Activated naive CD4-positive, alpha-beta T cell treated with anti-CD3 and anti-CD28 coated beads for 36 hours (primary cell): ENCODE results near the gene TRAK2. TPM values are rescaled to one million over a fixed set of nuclear protein-coding genes. Genes with fewer than 3 reads are reported as not detected.
"Not testable (repeated sequence)": the region's sequence is repeated elsewhere in the genome, so short reads cannot be mapped to it uniquely, and the experiment has no call there.

Source experiments
- CTCF ChIA-PET: fragments of 350-600 bp; sonication (Branson Sonifier 250); formaldehyde crosslinking; loops from one replicate; lab custom pipeline; 2021; ENCODE audit warnings: antibody characterized with exemption; lab: Charles Lee
- DNase-seq: peaks from one replicate; pipeline ENCODE4 v3.0.0-alpha.2; 2020
- H3K27ac Mint-ChIP-seq: one replicate; pipeline ENCODE4 v1.8.0; 2021; ENCODE audit warnings: mild to moderate bottlenecking, mixed read lengths
- H3K27me3 Mint-ChIP-seq: one replicate; pipeline ENCODE4 v1.8.0; 2021; ENCODE audit warnings: low read depth, mixed read lengths
- H3K36me3 Mint-ChIP-seq: one replicate; pipeline ENCODE4 v1.8.0; 2021; ENCODE audit warnings: low read depth, mixed read lengths
- H3K4me1 Mint-ChIP-seq: one replicate; pipeline ENCODE4 v1.8.0; 2021; ENCODE audit warnings: low read depth, mixed read lengths
- H3K4me3 Mint-ChIP-seq: one replicate; pipeline ENCODE4 v1.8.0; 2021; ENCODE audit warnings: mild to moderate bottlenecking, moderate library complexity, mixed read lengths
- H3K9me3 Mint-ChIP-seq: one replicate; pipeline ENCODE4 v1.8.0; 2021; ENCODE audit warnings: mixed read lengths
- intact Hi-C: fragments of 100-400 bp; cut with micrococcal nuclease; formaldehyde crosslinking; loops from one replicate; pipeline ENCODE4 v1.15.1; 2023
- total RNA-seq, 2 experiments: library from RNA; stranded (reverse); gene quantifications; one replicate each; pipeline ENCODE4 v1.2.3, GENCODE V29; 2021

The TRAK2 gene
- total RNA-seq, 2 experiments from 2014 or later: 10.4 TPM

DNA sequence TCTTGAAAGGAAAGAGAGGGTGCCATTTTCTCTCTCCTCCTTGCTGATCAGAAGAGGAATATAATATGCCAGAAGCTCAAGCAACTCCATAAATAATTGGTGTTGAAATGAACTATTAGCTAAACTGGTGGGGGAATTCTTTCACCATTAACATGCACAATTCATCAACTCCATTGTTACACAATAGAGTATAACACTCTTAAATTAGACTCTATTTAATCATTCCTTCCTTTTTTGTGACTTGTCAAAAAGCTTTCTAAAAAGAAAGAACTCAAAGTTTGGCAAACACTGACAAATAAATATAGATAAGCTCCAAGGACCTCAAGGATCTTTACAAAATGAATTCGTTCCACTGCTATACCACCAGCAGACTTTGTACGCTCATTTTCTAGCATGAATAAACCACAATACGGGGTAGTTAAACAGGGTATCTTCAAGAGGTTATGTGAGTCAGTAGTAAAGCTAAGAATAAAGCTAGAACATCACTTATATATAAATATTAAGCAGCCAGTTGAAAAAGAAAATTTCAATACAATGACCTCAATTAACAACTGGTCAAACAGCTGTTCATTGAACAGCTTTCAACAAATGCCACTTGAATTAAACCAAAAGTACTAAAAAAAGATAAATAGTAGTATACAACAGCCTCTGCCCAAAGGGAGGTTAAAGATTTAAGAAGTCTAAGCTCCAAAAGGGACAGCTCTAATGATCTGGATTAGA is 6.4 kb downstream of the TRAK2 start:
- no peak for DNase-seq
- H3K27ac Mint-ChIP-seq: no peak overlapping the region
- peaks cover 53% of the 10 kb centered on the region for H3K4me1 Mint-ChIP-seq
- no peak overlapping the region for H3K4me3 Mint-ChIP-seq
- CTCF ChIA-PET: interaction anchor here (1.2 to 1.5 kb wide), 2 partner anchors 10 to 22 kb away, joined by 3 to 6 read pairs; no protein-coding TSS in a partner anchor
- H3K9me3 Mint-ChIP-seq: no peaks in the 10 kb centered on the region
- H3K36me3 Mint-ChIP-seq: peaks cover 5% of the 10 kb centered on the region
- no peaks in the 10 kb centered on the region for H3K27me3 Mint-ChIP-seq
- intact Hi-C loops: no loop called here

DNA sequence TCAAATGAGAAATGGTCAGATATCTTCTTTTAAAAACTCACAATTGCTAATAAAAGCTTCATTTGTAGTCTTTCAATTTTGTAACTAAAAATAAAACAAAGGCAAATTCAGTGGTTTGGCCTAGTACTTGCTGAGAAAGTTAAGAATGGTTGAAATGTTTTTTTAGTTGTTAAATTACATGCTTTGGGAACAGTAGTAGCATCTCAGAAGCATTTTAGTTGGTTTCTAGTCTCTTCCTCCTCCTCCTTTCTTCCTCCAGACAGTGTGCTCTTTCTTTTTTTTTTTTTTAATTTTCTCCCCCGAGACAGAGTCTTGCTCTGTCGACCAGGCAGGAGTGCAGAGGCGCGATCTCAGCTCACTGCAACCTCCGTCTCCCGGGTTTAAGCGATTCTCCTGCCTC is 9.8 kb downstream of the TRAK2 start:
- CTCF ChIA-PET: interaction anchor here (0.6 kb wide), 2 partner anchors 397 to 867 kb away, joined by 3 read pairs; no protein-coding TSS in a partner anchor
- H3K4me1 Mint-ChIP-seq: peaks cover 32% of the 10 kb centered on the region
- DNase-seq: no peak
- no peak overlapping the region for H3K4me3 Mint-ChIP-seq
- H3K9me3 Mint-ChIP-seq: no peaks in the 10 kb centered on the region
- no peaks in the 10 kb centered on the region for H3K27me3 Mint-ChIP-seq
- intact Hi-C loops: no loop called here
- H3K27ac Mint-ChIP-seq: no peak overlapping the region
- H3K36me3 Mint-ChIP-seq: peaks cover 2% of the 10 kb centered on the region

DNA sequence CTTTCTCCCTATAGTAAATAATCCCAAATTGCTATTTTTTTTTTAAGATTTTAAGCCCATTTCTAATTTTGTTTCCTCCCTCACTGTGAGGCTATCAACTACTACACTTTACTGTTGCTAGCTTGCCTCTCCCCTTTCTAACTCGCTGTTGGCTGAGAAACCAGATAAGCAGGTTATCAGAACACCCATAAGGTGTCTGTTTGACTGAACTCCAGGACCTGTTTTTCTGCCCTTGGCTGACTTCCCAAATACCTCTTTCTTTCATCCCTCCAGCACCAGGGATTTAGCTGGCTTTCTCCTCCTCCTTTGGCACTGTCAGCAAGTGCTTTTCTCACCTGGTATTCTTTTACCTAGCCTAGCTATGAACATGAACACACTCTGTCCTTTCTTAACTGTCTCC is 11.1 kb downstream of the TRAK2 start:
- Mint-ChIP-seq H3K27ac (no peak overlapping the region), H3K4me3 (no peak overlapping the region), H3K9me3 (no peaks in the 10 kb centered on the region), H3K36me3 (peaks cover 5% of the 10 kb centered on the region), H3K4me1 (peaks cover 28% of the 10 kb centered on the region), H3K27me3 (no peaks in the 10 kb centered on the region)
- DNase-seq: no peak
- CTCF ChIA-PET: interaction anchor here (0.7 to 1.3 kb wide), 2 partner anchors 11 to 14 kb away, joined by 3 to 4 read pairs; partner anchors contain the start of genes STRADB and TRAK2
- intact Hi-C loops: no loop called here

DNA sequence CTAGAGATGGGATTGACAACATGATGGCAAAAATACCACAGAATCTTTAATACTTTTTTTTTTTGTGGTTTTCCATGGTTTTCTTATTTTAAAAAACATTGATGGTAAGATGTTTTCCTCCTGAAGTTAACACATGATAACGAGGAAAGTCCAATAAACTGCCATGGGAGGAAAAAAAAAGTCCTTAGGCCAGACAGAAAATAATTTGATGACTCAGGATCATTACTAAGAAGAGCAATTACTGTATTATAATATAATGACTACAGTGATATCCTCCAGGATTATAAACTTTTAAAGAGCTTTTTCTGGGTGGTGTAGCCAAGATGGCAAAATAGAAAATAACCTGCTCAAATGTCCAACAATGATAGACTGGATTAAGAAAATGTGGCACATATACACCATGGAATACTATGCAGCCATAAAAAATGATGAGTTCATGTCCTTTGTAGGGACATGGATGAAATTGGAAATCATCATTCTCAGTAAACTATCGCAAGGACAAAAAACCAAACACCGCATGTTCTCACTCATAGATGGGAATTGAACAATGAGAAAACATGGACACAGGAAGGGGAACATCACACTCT is 11.8 kb downstream of the TRAK2 start:
- H3K4me1 Mint-ChIP-seq: peaks cover 30% of the 10 kb centered on the region
- CTCF ChIA-PET: interaction anchor here (1.3 kb wide), 1 partner anchor 12 kb away, joined by 4 read pairs; the partner anchor contains the start of genes STRADB and TRAK2
- not testable (repeated sequence) for H3K9me3 Mint-ChIP-seq

DNA sequence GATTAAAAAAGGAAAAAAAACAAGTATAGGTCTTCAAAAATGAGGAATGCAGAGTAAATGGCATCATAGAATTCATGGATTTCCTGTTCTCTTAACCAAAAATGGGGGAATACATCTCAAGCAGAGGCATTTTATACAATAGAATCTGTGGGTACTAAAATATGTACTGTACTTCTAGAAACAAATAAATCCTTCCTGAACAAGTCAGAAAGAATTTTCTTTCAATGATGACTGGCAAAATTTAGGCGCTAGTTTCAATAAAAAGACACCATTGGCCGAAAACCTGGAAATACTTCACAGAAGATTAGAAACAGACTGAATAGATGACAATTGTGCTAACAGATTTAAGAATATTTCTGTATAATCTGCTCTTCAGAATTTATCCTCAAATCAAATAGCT is 15.1 kb downstream of the TRAK2 start:
- H3K27ac Mint-ChIP-seq: no peak overlapping the region
- H3K36me3 Mint-ChIP-seq: peaks cover 5% of the 10 kb centered on the region
- CTCF ChIA-PET: no interaction called here
- no peaks in the 10 kb centered on the region for H3K9me3 Mint-ChIP-seq
- H3K27me3 Mint-ChIP-seq: no peaks in the 10 kb centered on the region
- no peak for DNase-seq
- no peak overlapping the region for H3K4me3 Mint-ChIP-seq
- intact Hi-C loops: no loop called here
- H3K4me1 Mint-ChIP-seq: peaks cover 54% of the 10 kb centered on the region

More for the DNA sequence above, 11.8 kb downstream of the TRAK2 start:
- H3K4me3 Mint-ChIP-seq, H3K36me3 Mint-ChIP-seq, intact Hi-C loops, DNase-seq, H3K27me3 Mint-ChIP-seq, H3K27ac Mint-ChIP-seq: not testable (repeated sequence)

DNA sequence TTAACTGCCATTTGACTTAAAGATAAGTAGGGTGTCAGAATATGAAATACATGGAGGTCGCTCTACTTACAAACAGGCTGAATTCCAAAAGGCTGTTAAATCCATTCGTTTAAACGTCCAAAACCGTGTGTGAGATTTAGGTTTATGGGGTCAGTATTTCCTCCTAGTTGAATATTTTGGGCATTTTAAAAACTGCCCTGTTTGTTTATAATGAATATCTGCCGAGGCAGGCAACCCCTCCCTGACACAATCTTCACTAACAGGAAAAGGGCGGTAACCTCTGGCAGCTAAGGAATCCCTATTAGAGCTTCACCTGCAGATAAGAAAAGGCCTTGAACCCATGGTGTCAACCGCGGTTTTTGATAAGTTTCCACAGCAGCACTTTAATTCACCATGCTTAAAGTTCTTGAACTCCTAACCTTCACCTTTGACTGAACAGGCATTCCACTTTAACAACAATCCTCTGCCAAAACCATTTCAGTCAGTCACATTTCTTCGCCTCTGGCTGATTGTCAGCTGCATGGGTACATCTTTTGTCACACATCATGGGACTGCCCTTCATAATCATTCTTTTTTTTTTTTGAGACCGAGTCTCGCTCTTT is 17.8 kb downstream of the TRAK2 start:
- DNase-seq: no peak
- Mint-ChIP-seq H3K27me3 (no peaks in the 10 kb centered on the region), H3K9me3 (peaks cover 2% of the 10 kb centered on the region), H3K27ac (peak overlapping the region; percentile 68), H3K4me3 (no peak overlapping the region), H3K36me3 (peaks cover 4% of the 10 kb centered on the region), H3K4me1 (peaks cover 51% of the 10 kb centered on the region)
- intact Hi-C loops: loop anchor here (5.0 kb wide), 3 partner anchors 171 to 599 kb away; partner anchors contain the start of genes ALS2, CASP8 and FZD7
- CTCF ChIA-PET: interaction anchor here (1.2 kb wide), 1 partner anchor 197 kb away, joined by 3 read pairs; no protein-coding TSS in a partner anchor

DNA sequence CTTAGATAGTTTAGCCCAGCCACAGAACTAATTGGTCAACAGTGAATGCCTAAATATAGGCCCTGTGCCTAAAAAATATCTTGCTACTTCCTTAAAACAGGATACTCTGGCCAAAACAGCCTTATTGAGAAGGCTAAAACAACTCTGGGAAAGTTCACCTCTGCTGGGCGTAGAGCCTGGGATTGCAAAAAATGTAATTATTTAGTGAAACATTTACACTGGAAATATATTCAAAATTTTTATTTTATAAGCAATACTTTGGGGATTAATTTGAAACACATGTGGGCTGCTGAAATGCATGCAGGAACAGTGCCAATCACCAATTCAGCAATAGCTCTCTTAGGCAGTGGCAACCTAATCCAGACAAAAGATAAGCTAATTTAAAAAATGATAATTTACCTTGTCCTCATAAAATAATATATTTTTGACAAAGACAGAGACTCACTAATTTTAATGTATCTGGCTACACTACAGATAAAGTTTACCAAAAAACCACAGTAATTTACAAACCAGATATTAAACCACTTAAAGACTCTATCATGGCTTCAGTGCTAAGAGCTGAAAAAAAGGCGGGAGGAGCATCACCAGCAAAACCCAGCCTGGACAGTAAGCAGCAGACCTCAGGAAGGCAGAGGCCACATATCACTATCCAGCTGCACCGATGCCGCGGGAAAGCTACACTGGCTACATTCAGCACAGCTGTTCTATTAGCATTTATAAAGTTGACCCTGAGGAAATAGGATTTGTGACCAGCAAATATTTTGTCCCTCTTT is 18.5 kb downstream of the TRAK2 start:
- CTCF ChIA-PET: interaction anchor here (0.6 to 1.5 kb wide), 2 partner anchors 201 to 499 kb away, joined by 3 to 4 read pairs; no protein-coding TSS in a partner anchor
- Mint-ChIP-seq H3K27ac (peak overlapping the region; percentile 96), H3K36me3 (peaks cover 4% of the 10 kb centered on the region), H3K4me1 (peaks cover 51% of the 10 kb centered on the region), H3K27me3 (no peaks in the 10 kb centered on the region), H3K9me3 (peaks cover 6% of the 10 kb centered on the region), H3K4me3 (peak overlapping the region; percentile 56)
- intact Hi-C loops: loop anchor here (1.0 to 5.0 kb wide), 4 partner anchors 15 to 599 kb away; partner anchors contain the start of genes ALS2, CASP8 and FZD7
- no peak for DNase-seq

DNA sequence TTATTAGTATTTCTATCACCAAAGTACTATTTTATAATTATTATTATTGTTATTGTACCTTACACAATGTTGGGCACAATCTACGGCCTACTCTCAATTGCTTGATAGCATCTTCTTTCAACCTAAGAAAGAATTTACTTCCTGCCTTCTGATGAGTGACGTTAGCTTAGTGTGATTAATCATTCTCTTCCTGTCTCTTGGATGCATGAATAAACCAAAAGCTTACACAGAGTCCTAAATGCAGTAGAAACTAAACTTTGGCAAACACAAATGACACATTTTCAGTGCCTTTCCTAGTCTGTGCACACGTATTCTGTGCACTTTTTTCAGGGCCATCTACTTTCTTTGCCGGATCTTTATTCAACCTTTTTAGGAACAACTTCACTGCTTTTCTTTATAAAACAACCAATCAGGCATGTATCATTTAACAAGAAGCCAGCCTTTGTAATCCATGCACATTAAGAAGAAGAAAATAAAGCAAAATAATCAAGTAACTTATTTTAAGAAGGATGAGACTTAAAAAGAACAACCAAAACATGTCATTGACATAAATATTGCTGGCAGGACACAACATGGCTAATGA is 19.1 kb downstream of the TRAK2 start:
- Mint-ChIP-seq H3K4me1 (peaks cover 45% of the 10 kb centered on the region), H3K4me3 (peak overlapping the region; percentile 56), H3K27me3 (no peaks in the 10 kb centered on the region), H3K9me3 (peaks cover 10% of the 10 kb centered on the region), H3K36me3 (peaks cover 4% of the 10 kb centered on the region), H3K27ac (peak overlapping the region; percentile 96)
- CTCF ChIA-PET: interaction anchor here (0.6 to 1.5 kb wide), 2 partner anchors 200 to 498 kb away, joined by 3 to 4 read pairs; no protein-coding TSS in a partner anchor
- DNase-seq: no peak
- intact Hi-C loops: loop anchor here (1.0 to 5.0 kb wide), 4 partner anchors 16 to 600 kb away; partner anchors contain the start of genes ALS2, CASP8 and FZD7

DNA sequence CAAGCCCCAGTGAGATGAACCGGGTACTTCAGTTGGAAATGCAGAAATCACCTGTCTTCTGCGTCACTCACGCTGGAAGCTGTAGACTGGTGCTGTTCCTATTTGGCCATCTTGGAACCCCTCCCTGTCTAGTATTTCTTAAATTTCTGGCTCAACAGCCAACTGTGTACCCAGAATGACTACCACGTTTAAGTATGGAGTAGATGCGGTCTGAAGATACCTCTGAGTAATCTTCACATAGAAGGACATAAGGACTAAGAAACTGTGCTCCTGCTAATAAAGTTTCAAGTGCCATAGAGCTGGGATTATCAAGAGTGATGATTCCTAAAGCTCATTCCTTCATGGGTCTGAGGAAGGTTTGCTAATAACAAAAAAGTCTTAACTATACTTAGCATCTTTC is 20.4 kb downstream of the TRAK2 start:
- Mint-ChIP-seq H3K27me3 (no peaks in the 10 kb centered on the region), H3K27ac (peak overlapping the region; percentile 69), H3K9me3 (peaks cover 10% of the 10 kb centered on the region), H3K36me3 (peaks cover 1% of the 10 kb centered on the region), H3K4me3 (no peak overlapping the region), H3K4me1 (peaks cover 37% of the 10 kb centered on the region)
- no peak for DNase-seq
- CTCF ChIA-PET: interaction anchor here (0.6 to 1.5 kb wide), 3 partner anchors 20 to 278 kb away, joined by 3 read pairs; no protein-coding TSS in a partner anchor
- intact Hi-C loops: loop anchor here (5.0 kb wide), 3 partner anchors 169 to 601 kb away; partner anchors contain the start of genes ALS2, CASP8 and FZD7

DNA sequence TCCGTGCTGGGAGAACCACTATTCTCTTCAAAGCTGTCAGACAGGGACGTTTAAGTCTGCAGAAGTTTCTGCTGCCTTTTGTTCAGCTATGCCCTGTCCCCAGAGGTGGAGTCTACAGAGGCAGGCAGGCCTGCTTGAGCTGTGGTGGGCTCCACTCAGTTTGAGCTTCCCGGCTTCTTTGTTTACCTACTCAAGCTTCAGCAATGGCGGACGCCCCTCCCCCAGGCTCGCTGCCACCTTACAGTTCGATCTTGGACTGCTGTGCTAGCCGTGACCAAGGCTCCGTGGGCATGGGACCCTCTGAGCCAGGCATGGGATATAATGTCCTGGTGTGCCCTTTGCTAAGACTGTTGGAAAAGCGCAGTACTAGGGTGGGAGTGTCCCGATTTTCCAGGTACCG is 20.9 kb downstream of the TRAK2 start:
- intact Hi-C loops: loop anchor here (5.0 kb wide), 3 partner anchors 168 to 602 kb away; partner anchors contain the start of genes ALS2, CASP8 and FZD7
- H3K27me3 Mint-ChIP-seq, H3K36me3 Mint-ChIP-seq, H3K4me3 Mint-ChIP-seq, DNase-seq, H3K27ac Mint-ChIP-seq: not testable (repeated sequence)
- H3K4me1 Mint-ChIP-seq: peaks cover 37% of the 10 kb centered on the region
- CTCF ChIA-PET: interaction anchor here (1.3 kb wide), 1 partner anchor 20 kb away, joined by 3 read pairs; no protein-coding TSS in a partner anchor
- peaks cover 10% of the 10 kb centered on the region for H3K9me3 Mint-ChIP-seq

DNA sequence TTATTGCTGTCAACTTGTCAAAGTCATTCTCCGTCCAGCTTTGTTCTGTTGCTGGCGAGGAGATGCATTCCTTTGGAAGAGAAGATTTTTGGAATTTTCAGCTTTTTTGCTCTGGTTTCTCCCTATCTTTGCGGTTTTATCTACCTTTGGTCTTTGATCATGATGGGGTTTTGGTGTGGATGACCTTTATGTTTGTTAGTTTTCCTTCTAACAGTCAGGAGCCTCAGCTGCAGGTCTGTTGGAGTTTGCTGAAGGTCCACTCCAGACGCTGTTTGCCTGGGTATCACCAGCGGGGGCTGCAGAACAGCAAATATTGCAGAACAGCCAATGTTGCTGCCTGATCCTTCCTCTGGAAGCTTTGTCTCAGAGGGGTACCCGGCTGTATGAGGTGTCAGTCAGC is 21.4 kb downstream of the TRAK2 start:
- not testable (repeated sequence) for H3K27me3 Mint-ChIP-seq, H3K27ac Mint-ChIP-seq, DNase-seq, H3K36me3 Mint-ChIP-seq, H3K4me3 Mint-ChIP-seq
- CTCF ChIA-PET: interaction anchor here (1.3 kb wide), 1 partner anchor 21 kb away, joined by 3 read pairs; no protein-coding TSS in a partner anchor
- Mint-ChIP-seq H3K9me3 (peaks cover 10% of the 10 kb centered on the region), H3K4me1 (peaks cover 36% of the 10 kb centered on the region)
- intact Hi-C loops: loop anchor here (5.0 kb wide), 3 partner anchors 168 to 602 kb away; partner anchors contain the start of genes ALS2, CASP8 and FZD7
